Stimulated activated CD8-positive, alpha-beta memory T cell treated with anti-CD3 and anti-CD28 coated beads, Interleukin-15, amount 100 ng/mL, for 4 hours (primary cell): ENCODE results near the gene SPP1.
"Not testable (repeated sequence)": the region's sequence is repeated elsewhere in the genome, so short reads cannot be mapped to it uniquely, and the experiment has no call there.

ENCODE experiments used
- DNase-seq, 2 donors: peaks; one replicate each; pipeline ENCODE4 v3.0.0-alpha.2; 2020; ENCODE audit warnings: low read depth in 2 of 2

Gene SPP1

DNA sequence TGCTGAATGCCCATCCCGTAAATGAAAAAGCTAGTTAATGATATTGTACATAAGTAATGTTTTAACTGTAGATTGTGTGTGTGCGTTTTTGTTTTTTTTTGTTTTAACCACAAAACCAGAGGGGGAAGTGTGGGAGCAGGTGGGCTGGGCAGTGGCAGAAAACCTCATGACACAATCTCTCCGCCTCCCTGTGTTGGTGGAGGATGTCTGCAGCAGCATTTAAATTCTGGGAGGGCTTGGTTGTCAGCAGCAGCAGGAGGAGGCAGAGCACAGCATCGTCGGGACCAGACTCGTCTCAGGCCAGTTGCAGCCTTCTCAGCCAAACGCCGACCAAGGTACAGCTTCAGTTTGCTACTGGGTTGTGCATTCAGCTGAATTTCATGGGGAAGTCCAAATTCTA, at the start of gene SPP1:
Gene SPP1, plus strand, starts transcription at position 249 of the 400 bp plus-strand sequence. CDS start 1,182 bp downstream, outside the sequence.
- DNase-seq = no peak

DNA sequence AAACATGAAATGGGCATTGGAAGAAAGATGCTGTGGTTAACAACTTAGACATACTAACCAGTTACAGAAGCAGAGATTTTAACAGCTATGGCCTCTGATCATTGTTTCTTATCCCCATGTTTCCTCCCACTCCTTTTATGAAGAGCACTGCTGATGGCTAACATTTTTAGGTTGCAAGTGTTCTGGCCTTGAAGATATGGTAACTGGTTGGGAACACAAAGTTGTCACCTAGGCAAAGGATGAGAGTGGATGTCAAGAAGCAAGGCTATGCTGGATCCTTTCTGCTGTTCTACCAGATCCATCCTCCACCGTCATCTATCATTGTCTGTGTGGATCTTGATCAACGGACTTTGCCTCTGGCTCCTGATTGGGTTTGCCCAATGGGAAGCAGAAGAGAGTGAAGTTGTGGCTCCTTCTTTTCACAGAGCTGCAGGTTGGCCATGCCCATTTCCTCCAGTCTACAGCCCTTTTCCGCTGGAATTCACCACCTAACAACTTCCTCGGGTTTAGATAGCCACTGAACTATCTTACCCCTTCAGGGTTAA, 48.9 kb upstream of the SPP1 start:
- DNase-seq = no peak

GRCh38 chr4:87930629-87931028, 44.9 kb upstream of the SPP1 start:
- DNase-seq = no peak

GRCh38 chr4:87931932-87932331, 43.6 kb upstream of the SPP1 start:
- DNase-seq = no peak

GRCh38 chr4:87932718-87933141, 42.8 kb upstream of the SPP1 start:
- no peak for DNase-seq

DNA sequence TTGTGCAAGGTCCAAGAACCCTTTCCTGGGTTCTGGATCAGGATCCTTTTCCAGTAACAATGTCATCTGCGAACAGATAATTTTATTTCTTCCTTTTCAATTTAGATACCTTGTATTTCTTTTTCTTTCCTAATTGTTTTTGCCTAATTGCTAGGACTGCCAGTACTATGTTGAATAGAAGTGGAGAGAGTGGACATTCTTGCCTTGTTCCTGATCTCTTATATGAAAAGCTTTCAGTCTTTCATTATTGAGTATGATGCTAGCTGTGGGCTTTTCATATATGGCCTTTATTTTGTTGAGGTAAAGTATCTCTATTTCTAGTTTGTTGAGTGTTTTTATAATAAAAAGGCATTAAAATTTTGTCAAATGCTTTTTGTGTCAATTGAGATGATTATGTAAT, 42.2 kb upstream of the SPP1 start:
- no peak for DNase-seq

GRCh38 chr4:87934157-87934704, 41.3 kb upstream of the SPP1 start:
- no peak for DNase-seq

GRCh38 chr4:87934973-87935372, 40.5 kb upstream of the SPP1 start:
- no peak for DNase-seq

DNA sequence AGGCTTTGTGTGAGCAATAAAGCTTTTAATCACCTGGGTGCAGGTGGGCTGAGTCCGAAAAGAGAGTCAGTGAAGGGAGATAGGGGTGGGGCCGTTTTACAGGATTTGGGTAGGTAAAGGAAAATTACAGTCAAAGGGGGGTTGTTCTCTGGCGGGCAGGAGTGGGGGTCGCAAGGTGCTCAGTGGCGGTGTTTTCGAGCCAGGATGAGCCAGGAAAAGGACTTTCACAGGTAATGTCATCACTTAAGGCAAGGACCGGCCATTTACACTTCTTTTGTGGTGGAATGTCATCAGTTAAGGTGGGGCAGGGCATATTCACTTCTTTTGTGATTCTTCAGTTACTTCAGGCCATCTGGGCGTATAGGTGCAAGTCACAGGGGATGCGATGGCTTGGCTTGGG, 39.6 kb upstream of the SPP1 start:
- not testable (repeated sequence) for DNase-seq

DNA sequence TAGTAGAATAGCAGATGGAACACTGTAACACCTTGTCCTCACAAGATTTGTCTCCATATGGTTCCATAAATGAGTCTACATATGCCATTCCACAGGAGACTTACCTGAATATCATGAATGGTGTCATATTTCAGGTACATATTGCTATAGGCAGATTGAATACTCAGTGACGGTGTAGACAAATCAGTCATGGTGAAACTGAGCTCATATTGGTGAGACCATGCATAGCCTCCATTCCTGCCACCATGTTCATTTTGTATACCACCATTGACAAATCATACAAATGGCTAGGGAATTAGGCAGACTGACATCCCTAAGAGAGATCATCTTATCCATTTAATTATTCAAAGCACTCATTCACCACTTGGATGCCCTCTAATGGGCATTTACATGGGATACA, 38.0 kb upstream of the SPP1 start:
- no peak for DNase-seq

DNA sequence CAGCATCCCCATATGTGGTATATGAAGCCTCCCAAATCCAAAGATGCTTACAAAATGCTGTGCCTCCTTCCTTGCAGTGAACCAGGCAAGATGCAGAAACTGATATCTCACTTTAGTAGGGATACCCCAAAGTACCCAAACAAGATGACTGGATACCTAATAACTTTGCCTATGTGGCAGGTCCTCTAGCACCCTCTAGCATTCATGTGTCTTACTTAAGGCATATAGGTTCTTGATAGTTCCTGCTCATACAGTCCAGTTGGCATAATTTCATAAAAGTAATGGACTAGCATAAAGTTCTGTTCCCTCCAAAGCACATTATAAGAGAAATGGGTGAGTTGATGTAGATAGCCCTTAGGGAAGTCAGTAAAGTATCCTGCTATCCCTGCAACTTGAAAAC, 36.8 kb upstream of the SPP1 start:
- no peak for DNase-seq

DNA sequence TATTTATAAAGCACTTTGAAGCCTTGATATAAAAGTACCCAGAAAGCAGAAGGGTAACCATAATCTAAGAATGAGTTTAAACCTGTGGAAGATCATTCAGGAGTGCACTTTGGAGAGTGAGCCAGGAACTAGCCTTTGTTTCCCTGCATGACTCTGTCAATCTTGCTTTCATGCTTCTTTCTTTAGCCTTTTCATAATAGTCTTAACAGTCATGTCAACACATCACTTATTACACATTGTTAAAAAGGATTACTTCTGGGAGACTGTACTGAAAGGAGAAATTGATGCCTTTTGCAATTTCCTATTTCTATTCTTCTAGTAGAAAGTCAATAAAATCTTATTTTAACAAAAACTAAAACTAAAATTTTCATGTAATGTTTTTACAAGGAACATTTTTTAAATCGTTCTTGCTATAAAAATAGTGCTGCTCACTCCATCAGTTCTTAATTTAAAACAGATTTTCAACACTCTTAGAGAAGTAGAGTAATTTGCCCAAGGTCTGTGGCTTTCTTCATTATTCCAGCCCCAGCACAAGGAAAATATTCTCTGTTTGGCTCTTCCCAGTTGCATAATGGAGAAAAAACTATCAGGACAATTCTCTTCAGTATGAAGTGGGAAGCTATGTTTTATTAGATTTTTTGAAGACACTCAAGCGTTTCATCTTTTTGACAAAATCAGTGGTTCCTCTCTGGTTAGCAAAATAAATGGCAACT, 35.4 kb upstream of the SPP1 start:
- no peak for DNase-seq

DNA sequence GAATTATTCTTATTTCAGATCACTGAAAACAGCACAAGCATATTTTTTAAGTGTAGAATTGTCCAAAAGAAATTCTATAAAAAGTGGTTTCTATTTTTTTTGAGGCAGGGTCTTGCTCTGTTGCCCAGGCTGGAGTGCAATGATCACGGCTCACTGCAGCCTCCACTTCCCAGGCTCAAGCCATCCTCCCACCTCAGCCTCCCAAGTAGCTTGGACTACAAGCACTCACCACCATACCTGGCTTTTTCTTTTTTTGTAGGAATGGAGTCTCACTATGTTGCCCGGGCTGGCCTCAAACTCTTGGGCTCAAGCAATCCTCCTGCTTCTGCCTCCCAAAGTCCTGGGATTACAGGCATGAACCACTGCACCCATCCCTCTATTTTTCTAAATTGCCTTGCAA, 34.7 kb upstream of the SPP1 start:
- DNase-seq = not testable (repeated sequence)

DNA sequence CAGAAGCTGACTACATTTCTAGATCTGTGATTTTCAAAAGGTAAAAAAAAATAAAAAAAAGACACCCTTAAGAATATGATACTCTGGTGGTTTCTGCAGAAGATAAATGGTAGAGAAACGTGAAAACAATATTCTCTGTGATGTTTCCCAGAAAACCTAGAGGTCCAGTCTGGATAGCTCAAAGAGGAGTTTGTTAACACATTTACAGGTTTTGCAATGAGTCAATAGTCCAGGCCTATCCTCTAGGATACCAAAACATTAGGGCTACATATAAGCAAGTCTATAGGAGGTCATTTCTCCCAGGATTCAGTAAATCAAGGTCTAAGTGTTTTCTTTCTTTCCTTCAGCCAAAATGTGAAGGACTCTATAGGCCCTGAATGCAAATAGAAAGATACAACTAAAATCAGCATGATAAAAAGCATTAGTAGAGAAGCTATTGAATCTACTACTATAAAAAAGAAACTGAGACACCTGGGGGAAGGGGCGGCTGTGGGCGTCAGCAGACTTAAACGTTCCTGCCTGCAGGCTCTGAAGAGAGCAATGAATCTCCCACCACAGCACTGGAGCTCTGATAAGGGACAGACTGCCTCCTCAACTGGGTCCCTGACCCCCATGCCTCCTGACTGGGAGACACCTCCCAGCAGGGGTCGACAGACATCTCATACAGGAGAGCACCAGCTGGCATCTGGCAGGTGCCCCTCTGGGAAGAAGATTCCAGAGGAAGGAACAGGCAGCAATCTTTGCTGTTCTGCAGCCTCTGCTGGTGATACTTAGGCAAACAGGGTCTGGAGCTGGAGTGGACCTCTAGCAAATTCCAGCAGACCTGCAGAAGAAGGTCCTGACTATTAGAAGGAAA, 33.7 kb upstream of the SPP1 start:
- DNase-seq = no peak

GRCh38 chr4:87943660-87944149, 31.8 kb upstream of the SPP1 start:
- DNase-seq = no peak

- no peak for DNase-seq
Measured at GRCh38 chr4:87944967-87945366, 30.5 kb upstream of the SPP1 start.

- no peak for DNase-seq
Measured at GRCh38 chr4:87946766-87947165, 28.7 kb upstream of the SPP1 start.

GRCh38 chr4:87947381-87948160, 27.9 kb upstream of the SPP1 start:
- DNase-seq = no peak

DNA sequence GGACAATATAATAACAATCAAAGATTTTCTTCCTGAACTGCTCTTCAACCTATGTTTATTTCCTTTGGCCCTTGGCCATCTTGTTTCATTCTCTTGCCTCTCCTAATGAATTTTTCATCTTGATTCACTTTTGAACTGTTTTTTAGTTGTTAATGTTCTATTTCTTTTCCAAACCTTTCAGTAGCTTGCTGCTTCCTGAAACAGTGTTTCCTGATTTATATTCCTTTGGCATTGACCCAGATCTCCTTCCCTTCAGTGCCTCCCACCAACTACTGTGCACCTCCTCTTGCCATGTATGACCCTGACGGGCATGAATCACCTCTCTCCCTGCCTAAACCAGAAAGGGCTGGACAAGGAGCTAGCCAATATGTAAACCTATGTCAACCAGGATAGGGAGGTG, 25.6 kb upstream of the SPP1 start:
- no peak for DNase-seq

GRCh38 chr4:87950493-87950892, 25.0 kb upstream of the SPP1 start:
- no peak for DNase-seq

DNA sequence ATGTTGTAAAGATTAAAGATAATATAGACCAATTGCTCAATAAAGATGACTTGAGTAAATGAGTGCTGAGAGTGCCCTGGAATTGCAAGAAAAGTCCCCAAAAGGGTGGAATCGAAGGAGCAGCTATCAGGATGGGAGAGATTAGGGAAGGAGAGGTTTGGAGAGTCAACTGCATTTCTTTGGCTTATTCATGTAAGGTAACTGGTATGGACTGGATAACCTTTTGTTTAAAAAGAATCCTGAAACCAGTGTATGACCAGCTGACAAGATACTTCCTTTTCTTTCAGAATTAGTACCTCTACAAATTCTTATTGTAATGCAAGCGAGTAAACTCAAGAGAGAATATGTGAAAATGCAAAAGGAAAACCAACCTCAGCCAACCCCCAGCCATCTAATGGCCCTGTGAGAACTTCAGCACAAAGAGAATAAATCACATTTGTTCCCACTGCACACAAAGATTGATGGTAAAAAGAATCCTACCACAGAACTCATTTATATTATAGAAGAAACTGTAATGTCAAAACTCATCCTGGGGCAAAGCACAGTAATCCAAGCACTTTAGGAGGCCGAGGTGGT, 24.5 kb upstream of the SPP1 start:
- DNase-seq = no peak
